Endothelial cell (in vitro differentiated cells): ENCODE data around the gene TMEM144. TPM values are rescaled to one million over a fixed set of nuclear protein-coding genes. Genes with fewer than 3 reads are reported as not detected.

Source experiments
- DNase-seq: peaks from one replicate; pipeline ENCODE4 v3.0.0; 2021; ENCODE audit warnings: low spot score
- H3K27ac Mint-ChIP-seq: one replicate; pipeline ENCODE4 v1.8.0; 2021; ENCODE audit warnings: mixed read lengths, inconsistent platforms; ENCODE audit not compliant: unreplicated experiment
- H3K27me3 Mint-ChIP-seq: one replicate; pipeline ENCODE4 v1.8.0; 2021; ENCODE audit warnings: mild to moderate bottlenecking, moderate library complexity, mixed read lengths, inconsistent platforms; ENCODE audit not compliant: unreplicated experiment
- H3K36me3 Mint-ChIP-seq: one replicate; pipeline ENCODE4 v1.8.0; 2021; ENCODE audit warnings: mild to moderate bottlenecking, low read depth, mixed read lengths, inconsistent platforms; ENCODE audit not compliant: unreplicated experiment
- H3K4me1 Mint-ChIP-seq: one replicate; pipeline ENCODE4 v1.8.0; 2021; ENCODE audit warnings: mild to moderate bottlenecking, mixed read lengths, inconsistent platforms; ENCODE audit not compliant: unreplicated experiment
- H3K4me3 Mint-ChIP-seq: one replicate; pipeline ENCODE4 v1.8.0; 2021; ENCODE audit warnings: mild to moderate bottlenecking, mixed read lengths, inconsistent platforms; ENCODE audit not compliant: unreplicated experiment
- H3K9me3 Mint-ChIP-seq: one replicate; pipeline ENCODE4 v1.8.0; 2021; ENCODE audit warnings: mixed read lengths, inconsistent platforms; ENCODE audit not compliant: unreplicated experiment
- total RNA-seq: library from RNA; stranded (reverse); fragmentation: NEBNext Ultra II Directional; extraction: Animal tissue kit (Norgen Biotek cat#: 25700); gene quantifications from one replicate; pipeline ENCODE4 v1.2.1, GENCODE V29; 2021; ENCODE audit not compliant: unreplicated experiment
- TF ChIP-seq, protein P1 (sequence below): fragments of 200-600 bp; sonication (generic); IDR thresholded peaks from one replicate; pipeline ENCODE4 v1.5.0; 2021; ENCODE audit warnings: antibody characterized with exemption; ENCODE audit not compliant: unreplicated experiment

TMEM144 gene
- total RNA-seq, 1 donor from 2014 or later: 5.7 TPM

DNA sequence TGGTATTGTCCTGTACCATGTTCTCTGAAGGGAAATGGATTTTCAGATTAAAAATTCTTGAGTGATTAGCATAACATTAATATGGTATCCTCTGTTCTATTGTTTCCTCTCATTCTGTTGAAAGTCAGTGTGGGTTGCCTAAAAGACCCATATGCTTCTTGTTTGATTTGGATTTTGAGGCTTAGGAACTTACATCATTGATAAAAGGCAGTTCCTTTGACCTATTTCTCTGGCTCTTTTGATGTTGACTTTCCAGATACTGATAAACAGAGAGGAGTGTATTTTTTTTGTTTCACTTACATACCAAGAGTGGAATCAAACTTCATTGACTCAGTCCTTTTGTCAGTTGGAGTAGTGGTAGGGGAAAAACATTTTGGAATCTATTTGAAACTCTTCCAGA lies 32.8 kb downstream of the TMEM144 start:
- no peaks in the 10 kb centered on the region for H3K9me3 Mint-ChIP-seq
- H3K4me1 Mint-ChIP-seq: peaks cover 7% of the 10 kb centered on the region
- H3K36me3 Mint-ChIP-seq: no peaks in the 10 kb centered on the region
- no peak overlapping the region for H3K4me3 Mint-ChIP-seq
- no peak overlapping the region for H3K27ac Mint-ChIP-seq
- no peak for DNase-seq
- no peaks in the 10 kb centered on the region for H3K27me3 Mint-ChIP-seq
- TF ChIP-seq, protein P1, sequence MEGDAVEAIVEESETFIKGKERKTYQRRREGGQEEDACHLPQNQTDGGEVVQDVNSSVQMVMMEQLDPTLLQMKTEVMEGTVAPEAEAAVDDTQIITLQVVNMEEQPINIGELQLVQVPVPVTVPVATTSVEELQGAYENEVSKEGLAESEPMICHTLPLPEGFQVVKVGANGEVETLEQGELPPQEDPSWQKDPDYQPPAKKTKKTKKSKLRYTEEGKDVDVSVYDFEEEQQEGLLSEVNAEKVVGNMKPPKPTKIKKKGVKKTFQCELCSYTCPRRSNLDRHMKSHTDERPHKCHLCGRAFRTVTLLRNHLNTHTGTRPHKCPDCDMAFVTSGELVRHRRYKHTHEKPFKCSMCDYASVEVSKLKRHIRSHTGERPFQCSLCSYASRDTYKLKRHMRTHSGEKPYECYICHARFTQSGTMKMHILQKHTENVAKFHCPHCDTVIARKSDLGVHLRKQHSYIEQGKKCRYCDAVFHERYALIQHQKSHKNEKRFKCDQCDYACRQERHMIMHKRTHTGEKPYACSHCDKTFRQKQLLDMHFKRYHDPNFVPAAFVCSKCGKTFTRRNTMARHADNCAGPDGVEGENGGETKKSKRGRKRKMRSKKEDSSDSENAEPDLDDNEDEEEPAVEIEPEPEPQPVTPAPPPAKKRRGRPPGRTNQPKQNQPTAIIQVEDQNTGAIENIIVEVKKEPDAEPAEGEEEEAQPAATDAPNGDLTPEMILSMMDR: no peak

DNA sequence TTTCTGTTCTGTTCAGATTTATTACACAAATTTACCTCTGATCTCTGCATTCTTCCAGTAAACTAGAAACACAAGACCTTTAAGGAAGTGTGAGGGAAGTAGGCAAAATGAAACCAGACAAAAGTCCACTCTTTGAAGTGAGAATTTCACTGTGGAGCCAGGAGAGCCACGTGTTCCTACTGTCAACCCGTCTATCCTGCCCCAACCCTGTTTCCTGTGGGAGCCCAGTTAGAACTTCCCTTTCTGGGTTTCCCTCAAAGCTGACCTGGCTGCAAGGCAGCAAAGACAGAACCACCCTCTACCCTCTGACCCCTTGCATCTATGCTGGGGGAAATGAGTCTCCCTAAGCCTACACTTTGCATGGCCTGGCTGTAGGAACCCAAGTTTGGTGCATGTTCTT lies 40.0 kb downstream of the TMEM144 start:
- H3K36me3 Mint-ChIP-seq: no peaks in the 10 kb centered on the region
- no peak overlapping the region for H3K27ac Mint-ChIP-seq
- peaks cover 2% of the 10 kb centered on the region for H3K27me3 Mint-ChIP-seq
- TF ChIP-seq, protein P1: no peak
- no peaks in the 10 kb centered on the region for H3K9me3 Mint-ChIP-seq
- H3K4me3 Mint-ChIP-seq: no peak overlapping the region
- H3K4me1 Mint-ChIP-seq: peaks cover 18% of the 10 kb centered on the region
- no peak for DNase-seq

DNA sequence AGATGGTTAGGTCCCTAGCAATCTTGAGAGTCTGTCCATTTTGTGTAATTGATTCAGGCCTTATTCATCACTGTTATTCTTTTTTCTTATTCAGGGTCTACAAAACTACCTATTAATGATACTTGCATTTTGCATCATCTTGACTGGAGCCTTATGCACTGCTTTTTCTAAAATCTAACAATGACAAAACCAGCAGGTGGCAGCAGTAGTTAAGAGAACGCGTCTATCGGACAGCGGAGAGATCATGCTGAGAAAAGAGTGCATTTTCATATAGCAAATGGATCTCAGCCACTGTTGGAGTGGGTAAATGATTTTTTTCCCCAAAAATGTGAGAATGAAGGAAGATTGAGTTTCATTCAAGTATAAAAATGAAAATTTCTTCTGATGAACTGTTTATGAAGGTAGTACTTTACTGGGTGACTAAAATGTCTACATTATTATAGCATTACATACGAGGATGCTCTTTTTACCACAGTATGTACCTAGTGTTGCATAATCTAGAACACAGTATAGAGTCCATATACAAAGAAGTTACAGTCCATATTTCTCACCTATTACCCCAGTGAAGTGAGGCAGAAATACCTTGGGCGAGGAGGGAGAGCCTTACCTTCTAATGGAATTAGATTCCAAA lies 43.2 kb downstream of the TMEM144 start:
- H3K27ac Mint-ChIP-seq: no peak overlapping the region
- peaks cover 18% of the 10 kb centered on the region for H3K4me1 Mint-ChIP-seq
- no peaks in the 10 kb centered on the region for H3K9me3 Mint-ChIP-seq
- peak; percentile 66 for DNase-seq
- peaks cover 2% of the 10 kb centered on the region for H3K27me3 Mint-ChIP-seq
- H3K4me3 Mint-ChIP-seq: no peak overlapping the region
- TF ChIP-seq, protein P1: peak; percentile 30
- H3K36me3 Mint-ChIP-seq: no peaks in the 10 kb centered on the region

DNA sequence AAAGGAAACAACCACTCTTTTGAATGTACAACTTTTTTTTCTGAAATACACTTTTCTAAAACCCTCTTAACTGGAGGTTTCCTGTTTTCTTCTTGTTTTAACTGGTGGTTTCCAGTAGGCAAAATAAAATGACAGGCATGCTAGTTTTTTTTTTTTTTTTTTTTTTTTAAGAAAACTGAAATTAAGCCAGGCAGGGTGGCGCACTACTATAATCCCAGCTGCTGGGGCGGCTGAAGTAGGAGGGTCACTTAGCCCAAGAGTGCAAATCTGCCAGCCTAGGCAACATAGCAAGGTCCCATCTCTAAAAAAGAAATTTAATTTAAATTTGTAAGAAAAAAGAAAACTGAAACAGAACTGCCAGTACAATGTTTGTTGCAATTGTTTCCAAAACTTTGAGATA lies 44.0 kb downstream of the TMEM144 start:
- Mint-ChIP-seq H3K36me3 (no peaks in the 10 kb centered on the region), H3K27ac (no peak overlapping the region), H3K27me3 (peaks cover 2% of the 10 kb centered on the region), H3K4me1 (peaks cover 18% of the 10 kb centered on the region), H3K9me3 (no peaks in the 10 kb centered on the region), H3K4me3 (no peak overlapping the region)
- DNase-seq: no peak
- TF ChIP-seq, protein P1: no peak

DNA sequence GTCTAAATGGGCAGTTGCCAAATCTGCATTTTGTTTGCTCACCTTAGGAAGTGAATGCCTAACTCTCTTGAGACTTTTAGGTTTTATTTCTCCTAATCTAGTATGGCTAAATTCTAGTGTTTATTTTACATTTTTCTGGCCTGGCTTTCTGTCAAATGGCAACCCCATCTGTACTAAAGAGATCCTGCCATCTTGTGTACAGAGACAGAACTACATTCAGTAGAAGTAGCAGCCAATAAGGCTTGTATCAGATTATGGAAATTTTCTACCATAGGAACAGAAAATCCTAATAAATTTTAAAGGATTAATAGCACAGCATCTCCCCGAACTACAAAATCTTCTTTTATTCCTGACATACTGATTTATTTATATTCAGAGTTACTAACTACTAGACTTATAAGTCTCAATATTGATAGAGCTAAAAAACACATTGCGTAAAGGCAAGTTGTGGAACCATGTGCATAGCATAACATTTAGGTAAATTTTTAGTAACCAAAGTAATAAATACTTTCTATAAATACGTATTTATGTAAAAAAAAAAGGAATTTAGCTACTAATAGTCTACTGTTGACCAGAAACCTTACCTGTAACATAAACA lies 45.5 kb downstream of the TMEM144 start:
- peak; percentile 16 for DNase-seq
- no peak overlapping the region for H3K27ac Mint-ChIP-seq
- no peak overlapping the region for H3K4me3 Mint-ChIP-seq

More for the DNA sequence above, 45.5 kb downstream of the TMEM144 start:
- Mint-ChIP-seq H3K36me3 (no peaks in the 10 kb centered on the region), H3K27me3 (peaks cover 2% of the 10 kb centered on the region), H3K9me3 (no peaks in the 10 kb centered on the region), H3K4me1 (peaks cover 11% of the 10 kb centered on the region)
- TF ChIP-seq, protein P1: peak; percentile 69
